ENCODE measurements around the gene RASL10A.

RASL10A gene

GRCh38 chr22:29325356-29325755 is 9.9 kb upstream of the RASL10A start:
- no peak for TF ChIP-seq CTCF (conservative IDR thresholded peaks at IDR 0.05; ENCODE audit: control insufficient read depth, insufficient read depth, low read depth, low read length)
- DNase-seq (ENCODE audit: low read depth), result no peak
- no peak overlapping the region for H3K4me3 ChIP-seq (ENCODE audit: control insufficient read depth, low read depth, low read length)

- no peak overlapping the region for H3K4me3 ChIP-seq (ENCODE audit: control insufficient read depth, low read depth, low read length)
- no peak for DNase-seq (ENCODE audit: low read depth)
- no peak for TF ChIP-seq CTCF (conservative IDR thresholded peaks at IDR 0.05; ENCODE audit: control insufficient read depth, insufficient read depth, low read depth, low read length)
Observed at GRCh38 chr22:29323641-29324040, 8.1 kb upstream of the RASL10A start.

GRCh38 chr22:29320546-29320945 is 5.0 kb upstream of the RASL10A start:
- no peak overlapping the region for H3K4me3 ChIP-seq (ENCODE audit: control insufficient read depth, low read depth, low read length)
- no peak for DNase-seq (ENCODE audit: low read depth)
- no peak for TF ChIP-seq CTCF (conservative IDR thresholded peaks at IDR 0.05; ENCODE audit: control insufficient read depth, insufficient read depth, low read depth, low read length)

- TF ChIP-seq CTCF (conservative IDR thresholded peaks at IDR 0.05; ENCODE audit: control insufficient read depth, insufficient read depth, low read depth, low read length), result no peak
- DNase-seq (ENCODE audit: low read depth), result no peak
- H3K4me3 ChIP-seq (ENCODE audit: control insufficient read depth, low read depth, low read length), result no peak overlapping the region
Observed at GRCh38 chr22:29319072-29319471, 3.6 kb upstream of the RASL10A start.

GRCh38 chr22:29317827-29318454 is 2.4 kb upstream of the RASL10A start:
- H3K4me3 ChIP-seq (ENCODE audit: control insufficient read depth, low read depth, low read length), result no peak overlapping the region
- TF ChIP-seq CTCF (conservative IDR thresholded peaks at IDR 0.05; ENCODE audit: control insufficient read depth, insufficient read depth, low read depth, low read length), result no peak
- no peak for DNase-seq (ENCODE audit: low read depth)

- DNase-seq (ENCODE audit: low read depth), result no peak
- TF ChIP-seq CTCF (conservative IDR thresholded peaks at IDR 0.05; ENCODE audit: control insufficient read depth, insufficient read depth, low read depth, low read length), result no peak
Observed at GRCh38 chr22:29316141-29316828, 788 bp upstream of the RASL10A start.

More at GRCh38 chr22:29316141-29316828, 788 bp upstream of the RASL10A start:
- no peak overlapping the region for H3K4me3 ChIP-seq (ENCODE audit: control insufficient read depth, low read depth, low read length)
